ENCODE data around the gene CREB5. TPM values are rescaled to one million over a fixed set of nuclear protein-coding genes. Genes with fewer than 3 reads are reported as not detected.

The CREB5 gene
- total and polyA plus RNA-seq, 3 donors from 2014 or later, result 2.0 to 2.9 (median 2.9) TPM

DNA sequence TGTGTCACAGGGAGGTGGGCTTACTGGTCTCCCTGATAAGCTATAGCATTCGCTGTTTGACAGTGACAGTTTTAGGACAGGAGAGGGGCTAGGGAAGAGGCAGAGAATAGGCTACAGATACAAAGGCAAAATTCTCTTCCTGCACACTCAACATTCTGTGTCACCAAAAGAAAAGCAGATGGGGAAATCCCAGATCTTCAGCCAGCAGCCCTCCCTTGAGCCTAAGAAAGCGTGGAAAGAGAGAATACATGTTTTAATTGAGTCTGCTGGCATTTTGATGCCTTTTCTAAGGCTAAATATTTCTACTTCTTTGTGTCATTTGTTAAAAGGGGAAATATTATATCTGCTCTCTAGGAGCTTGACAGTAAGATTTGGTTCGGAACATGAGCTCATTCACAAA, 298.8 kb downstream of the CREB5 start:
- H3K27me3 ChIP-seq, result no peaks in the 10 kb centered on the region
- no peak for DNase-seq
- TF ChIP-seq, protein P1, sequence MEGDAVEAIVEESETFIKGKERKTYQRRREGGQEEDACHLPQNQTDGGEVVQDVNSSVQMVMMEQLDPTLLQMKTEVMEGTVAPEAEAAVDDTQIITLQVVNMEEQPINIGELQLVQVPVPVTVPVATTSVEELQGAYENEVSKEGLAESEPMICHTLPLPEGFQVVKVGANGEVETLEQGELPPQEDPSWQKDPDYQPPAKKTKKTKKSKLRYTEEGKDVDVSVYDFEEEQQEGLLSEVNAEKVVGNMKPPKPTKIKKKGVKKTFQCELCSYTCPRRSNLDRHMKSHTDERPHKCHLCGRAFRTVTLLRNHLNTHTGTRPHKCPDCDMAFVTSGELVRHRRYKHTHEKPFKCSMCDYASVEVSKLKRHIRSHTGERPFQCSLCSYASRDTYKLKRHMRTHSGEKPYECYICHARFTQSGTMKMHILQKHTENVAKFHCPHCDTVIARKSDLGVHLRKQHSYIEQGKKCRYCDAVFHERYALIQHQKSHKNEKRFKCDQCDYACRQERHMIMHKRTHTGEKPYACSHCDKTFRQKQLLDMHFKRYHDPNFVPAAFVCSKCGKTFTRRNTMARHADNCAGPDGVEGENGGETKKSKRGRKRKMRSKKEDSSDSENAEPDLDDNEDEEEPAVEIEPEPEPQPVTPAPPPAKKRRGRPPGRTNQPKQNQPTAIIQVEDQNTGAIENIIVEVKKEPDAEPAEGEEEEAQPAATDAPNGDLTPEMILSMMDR (IDR thresholded peaks at IDR 0.05), result no peak
- no peak for TF ChIP-seq POLR2A (IDR thresholded peaks at IDR 0.05)
- H3K4me1 ChIP-seq, result no peaks in the 10 kb centered on the region
- H3K4me3 ChIP-seq, result no peak overlapping the region
- WGBS, 2 donors, result 76 to 77% methylated on average over 3 of the region's 3 CpGs
- H3K36me3 ChIP-seq (ENCODE audit: low read depth, missing control alignments), result no peaks in the 10 kb centered on the region
- intact Hi-C loops (cut with DNase I; ENCODE audit: low total_unique reads), result no loop called here
- no peak overlapping the region for H3K27ac ChIP-seq
- H3K9me3 ChIP-seq, result no peaks in the 10 kb centered on the region

DNA sequence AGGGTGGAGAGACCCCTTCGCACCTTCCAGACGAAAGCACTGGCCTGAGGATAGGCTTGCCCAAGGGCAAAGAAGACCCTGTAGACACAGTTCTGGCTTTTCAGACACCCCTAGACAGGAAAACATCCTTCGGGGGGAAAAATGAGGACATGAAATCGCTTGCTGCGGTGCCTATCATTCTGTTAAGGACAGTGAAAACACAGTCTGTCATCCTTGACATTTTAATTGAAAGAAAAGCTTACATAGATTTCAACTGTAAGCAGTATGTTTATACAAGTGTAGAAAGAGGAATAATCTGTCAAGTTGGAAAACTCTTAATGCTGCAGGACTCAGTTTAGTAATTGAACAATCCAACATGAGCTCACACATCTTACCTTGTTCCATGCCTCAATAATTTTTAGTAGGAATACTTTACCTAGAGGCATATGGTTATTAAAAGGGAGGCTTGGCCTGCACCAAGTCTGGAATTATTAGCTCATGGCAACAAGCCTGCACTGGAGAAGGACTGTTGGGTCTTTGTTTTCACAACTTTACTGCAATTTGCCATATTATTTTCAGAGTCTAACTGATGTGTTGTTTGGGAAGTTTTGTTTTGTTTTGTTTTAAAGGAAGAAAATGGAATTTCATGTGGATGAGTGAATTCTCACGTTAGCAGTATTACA, 302.3 kb downstream of the CREB5 start:
- WGBS, 2 donors, result 76 to 92% methylated on average over 6 of the region's 6 CpGs
- no peak overlapping the region for H3K4me3 ChIP-seq
- intact Hi-C loops (cut with DNase I; ENCODE audit: low total_unique reads), result no loop called here

DNA sequence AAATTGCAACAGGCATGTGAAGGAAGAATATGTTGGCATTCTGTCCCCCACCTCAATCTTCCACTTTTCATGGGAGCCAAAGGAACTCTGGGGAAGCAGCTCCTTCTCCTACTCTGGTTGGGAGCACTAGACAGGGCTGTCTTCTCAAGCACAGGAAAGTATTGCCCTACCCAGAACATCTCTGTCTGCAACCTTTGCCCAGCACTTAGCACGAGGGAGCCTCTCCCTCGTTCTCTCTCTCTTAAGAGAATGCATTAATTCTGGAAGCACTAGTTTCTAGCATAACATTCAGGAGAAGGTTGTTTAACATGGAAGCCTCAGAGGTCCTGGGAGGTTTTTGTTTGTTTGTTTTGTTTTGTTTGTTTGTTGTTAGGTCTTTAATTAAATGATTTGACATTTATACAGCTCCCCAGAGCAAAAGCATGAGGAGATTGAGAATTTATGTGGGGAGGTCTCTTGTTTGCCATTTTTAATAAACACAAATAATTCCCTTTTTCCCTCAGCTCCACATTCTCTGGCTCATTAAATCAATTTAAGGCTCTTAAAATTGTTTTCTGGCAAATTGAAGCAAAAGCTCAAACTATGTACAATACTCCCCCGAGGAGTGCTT, 305.2 kb downstream of the CREB5 start:
- no peaks in the 10 kb centered on the region for H3K36me3 ChIP-seq (ENCODE audit: low read depth, missing control alignments)
- H3K4me3 ChIP-seq, result no peak overlapping the region
- intact Hi-C loops (cut with DNase I; ENCODE audit: low total_unique reads), result no loop called here
- TF ChIP-seq, protein P1 (IDR thresholded peaks at IDR 0.05), result no peak
- no peaks in the 10 kb centered on the region for H3K4me1 ChIP-seq
- no peaks in the 10 kb centered on the region for H3K9me3 ChIP-seq
- H3K27ac ChIP-seq, result no peak overlapping the region
- WGBS, 2 donors, result 70% methylated on average over 3 of the region's 3 CpGs
- no peaks in the 10 kb centered on the region for H3K27me3 ChIP-seq
- no peak for DNase-seq

More for the DNA sequence above, 302.3 kb downstream of the CREB5 start:
- no peak for TF ChIP-seq POLR2A (IDR thresholded peaks at IDR 0.05)
- TF ChIP-seq, protein P1 (IDR thresholded peaks at IDR 0.05), result no peak
- H3K9me3 ChIP-seq, result no peaks in the 10 kb centered on the region
- H3K36me3 ChIP-seq (ENCODE audit: low read depth, missing control alignments), result no peaks in the 10 kb centered on the region
- H3K4me1 ChIP-seq, result no peaks in the 10 kb centered on the region
- H3K27ac ChIP-seq, result no peak overlapping the region
- no peaks in the 10 kb centered on the region for H3K27me3 ChIP-seq
- no peak for DNase-seq

DNA sequence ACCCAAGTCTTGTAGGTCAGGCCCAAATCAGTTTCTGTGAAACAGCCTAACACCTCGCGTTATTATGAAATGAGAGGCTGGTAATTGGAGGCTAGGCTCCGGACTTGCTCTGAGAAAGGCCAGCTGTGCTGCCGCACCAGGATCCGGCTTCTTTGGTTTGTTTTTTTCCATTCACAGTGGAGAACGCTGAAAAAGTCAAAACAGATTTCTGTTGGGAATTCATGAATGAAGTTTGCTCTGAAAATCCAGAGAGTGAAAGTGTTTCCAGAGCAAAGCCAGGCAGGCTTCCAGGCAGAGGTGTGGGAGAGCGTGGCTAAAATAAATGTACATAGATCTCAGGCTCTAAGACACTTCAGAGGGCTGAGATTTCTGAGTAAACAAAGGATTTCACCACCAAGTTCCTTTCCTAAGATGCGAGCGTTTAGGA, 305.8 kb downstream of the CREB5 start:
- intact Hi-C loops (cut with DNase I; ENCODE audit: low total_unique reads), result no loop called here
- no peaks in the 10 kb centered on the region for H3K4me1 ChIP-seq
- 65 to 75% methylated on average over 9 of the region's 9 CpGs for WGBS, 2 donors
- no peak for TF ChIP-seq POLR2A (IDR thresholded peaks at IDR 0.05)
- TF ChIP-seq, protein P1 (IDR thresholded peaks at IDR 0.05), result no peak
- H3K27me3 ChIP-seq, result no peaks in the 10 kb centered on the region
- DNase-seq, result peak; percentile 32
- no peak overlapping the region for H3K27ac ChIP-seq
- H3K36me3 ChIP-seq (ENCODE audit: low read depth, missing control alignments), result no peaks in the 10 kb centered on the region
- no peaks in the 10 kb centered on the region for H3K9me3 ChIP-seq
- H3K4me3 ChIP-seq, result no peak overlapping the region

DNA sequence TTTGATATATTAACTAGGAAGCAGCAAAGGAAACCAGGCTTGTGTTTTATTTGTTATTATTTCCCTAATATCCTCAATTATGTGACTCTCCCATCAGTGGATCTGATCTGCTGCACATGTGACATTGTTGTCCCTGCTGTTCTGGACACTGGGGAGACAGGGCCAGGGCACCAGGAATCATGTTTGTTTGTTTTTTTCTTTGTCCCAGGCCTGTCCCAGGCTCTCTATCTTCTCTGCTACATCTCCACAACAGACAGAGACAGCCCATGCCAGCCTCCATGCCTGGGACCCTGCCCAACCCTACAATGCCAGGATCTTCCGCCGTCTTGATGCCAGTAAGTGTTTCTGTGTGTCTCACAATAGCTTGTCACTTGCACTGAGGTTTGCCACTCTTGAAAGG, 306.2 kb downstream of the CREB5 start:
- no peaks in the 10 kb centered on the region for H3K9me3 ChIP-seq

More for the DNA sequence above, 306.2 kb downstream of the CREB5 start:
- Histone ChIP-seq H3K4me1 (no peaks in the 10 kb centered on the region), H3K27me3 (no peaks in the 10 kb centered on the region), H3K36me3 (ENCODE audit: low read depth, missing control alignments) (no peaks in the 10 kb centered on the region), H3K4me3 (no peak overlapping the region), H3K27ac (no peak overlapping the region)
- intact Hi-C loops (cut with DNase I; ENCODE audit: low total_unique reads), result no loop called here
- no peak for DNase-seq
- TF ChIP-seq, protein P1 (IDR thresholded peaks at IDR 0.05), result no peak
- TF ChIP-seq POLR2A (IDR thresholded peaks at IDR 0.05), result no peak
- WGBS, 2 donors, result 89 to 100% methylated on average over 2 of the region's 2 CpGs
